GM03348 (cell line): ENCODE data around the gene AMOT.

ENCODE experiments used
- DNase-seq: peaks from one replicate; pipeline ENCODE4 v3.0.0; 2012; ENCODE audit warnings: low spot score

Gene AMOT

GRCh38 chrX:112799425-112799824 is 41.2 kb downstream of the AMOT start:
- no peak for DNase-seq

- DNase-seq, result no peak
Measured at GRCh38 chrX:112798736-112799135, 41.9 kb downstream of the AMOT start.

DNA sequence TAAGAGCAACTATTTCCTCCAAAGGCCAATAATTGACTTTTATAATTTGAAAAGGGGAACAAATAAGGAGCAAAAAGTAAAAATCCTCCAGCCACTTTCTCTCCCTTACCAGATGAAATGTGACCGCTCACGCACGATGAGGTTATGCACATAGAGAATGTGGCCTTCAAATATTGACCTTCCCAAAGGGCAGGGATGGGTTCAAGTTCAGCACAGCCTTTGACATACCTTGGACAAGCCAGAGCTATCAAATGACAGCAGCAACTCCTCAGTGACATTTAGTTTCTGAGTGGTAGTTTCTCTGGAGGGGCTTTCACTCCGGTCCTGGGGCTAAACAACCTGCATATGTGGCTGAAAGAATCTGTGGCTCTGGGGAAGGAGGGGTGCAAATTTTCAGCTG is 50.7 kb downstream of the AMOT start:
- no peak for DNase-seq

DNA sequence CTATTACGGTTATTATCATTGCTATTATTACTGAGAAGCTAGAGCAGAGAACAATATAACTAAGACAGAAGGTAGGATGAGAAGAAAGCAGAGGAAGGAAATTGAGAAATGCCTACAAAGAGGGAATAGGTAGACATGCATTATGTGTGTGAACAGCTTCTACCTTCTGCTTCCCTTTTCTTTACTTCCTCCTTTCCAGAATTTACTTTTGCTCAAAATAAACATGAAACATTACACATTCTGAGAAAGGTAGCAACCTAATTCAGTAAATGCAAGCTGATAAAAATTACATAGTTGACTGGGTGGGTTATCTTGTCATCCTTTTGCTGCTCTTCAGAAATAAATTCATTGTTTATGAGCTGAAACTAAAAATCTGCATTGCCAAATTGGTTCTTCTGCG is 54.6 kb downstream of the AMOT start:
- no peak for DNase-seq

DNA sequence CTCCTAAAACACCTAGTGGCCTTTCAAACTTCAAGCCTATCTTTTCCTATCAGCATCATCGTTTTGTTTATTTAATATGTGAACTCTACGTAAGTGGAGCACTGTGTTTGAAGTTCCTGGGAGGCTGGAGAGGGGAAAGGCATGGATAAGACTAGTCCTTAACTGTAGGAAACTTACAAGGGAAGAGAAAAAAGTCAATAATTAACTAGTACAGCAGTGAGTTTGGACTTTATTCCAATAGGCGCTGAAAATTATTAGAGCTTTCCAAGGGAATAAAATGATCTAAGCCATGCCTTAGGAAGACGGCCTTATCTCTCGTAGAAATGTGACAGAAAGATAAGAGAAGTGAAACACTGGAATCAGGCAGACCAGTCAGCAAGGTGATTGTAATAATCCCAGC is 55.3 kb downstream of the AMOT start:
- DNase-seq, result no peak

GRCh38 chrX:112784692-112785091 is 55.9 kb downstream of the AMOT start:
- DNase-seq, result no peak

GRCh38 chrX:112779139-112779538 is 61.5 kb downstream of the AMOT start:
- DNase-seq, result no peak

GRCh38 chrX:112774651-112775293 is 65.9 kb downstream of the AMOT start:
- no peak for DNase-seq

DNA sequence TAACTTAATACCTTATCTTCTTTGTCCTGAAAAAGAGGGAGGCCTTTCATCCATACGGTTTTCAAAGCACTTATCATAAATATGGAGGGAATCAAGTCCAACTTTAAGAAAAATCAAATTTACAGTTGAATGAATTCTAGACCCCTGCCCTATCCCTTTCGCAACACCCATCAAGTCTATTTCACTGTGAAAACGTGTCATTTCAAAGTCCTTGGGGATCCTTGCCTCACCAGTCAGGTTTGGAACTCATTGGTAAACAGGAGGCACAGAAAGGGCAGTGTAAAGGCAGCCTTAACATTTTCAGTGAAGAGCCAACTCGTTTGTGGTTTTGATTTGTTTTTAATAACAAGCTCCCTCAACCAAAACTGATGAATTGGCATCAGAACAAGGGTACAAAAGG is 66.5 kb downstream of the AMOT start:
- DNase-seq, result no peak

DNA sequence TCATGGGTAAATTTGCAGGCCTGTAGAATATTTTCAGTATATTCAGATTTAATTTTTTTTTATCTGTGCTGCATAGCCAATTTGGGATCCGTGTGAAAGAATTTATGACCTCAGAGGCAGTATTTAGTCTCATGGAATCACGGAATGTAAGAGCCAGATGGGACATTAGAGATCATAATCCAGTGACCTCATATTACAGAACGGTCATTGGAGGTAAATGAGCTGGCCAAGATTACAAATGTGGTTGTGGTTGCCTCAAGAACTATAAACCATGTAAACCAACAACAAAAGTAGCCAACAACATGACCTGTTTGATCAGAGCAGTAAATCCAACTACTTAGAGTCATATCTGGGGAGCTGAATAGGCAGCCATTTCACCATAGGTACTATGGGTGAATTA is 71.6 kb downstream of the AMOT start:
- no peak for DNase-seq

DNA sequence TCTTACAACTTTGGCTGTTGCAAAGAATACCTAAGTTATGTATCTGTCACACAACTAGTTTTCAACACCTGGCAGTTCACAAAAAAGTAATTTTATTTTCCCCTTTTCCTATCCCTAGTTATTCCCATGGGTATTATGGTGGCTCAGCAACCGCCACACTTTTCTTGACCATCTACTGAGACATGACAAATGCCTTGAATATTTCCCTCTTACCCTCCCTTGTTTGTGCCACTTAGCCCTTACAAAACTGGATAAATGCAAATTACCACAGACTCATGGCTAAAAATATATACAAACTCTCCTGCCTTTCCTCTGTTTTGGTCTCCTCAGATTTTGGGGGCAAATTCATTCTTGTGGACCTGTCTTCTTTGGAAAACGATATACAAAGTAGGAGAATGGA is 72.1 kb downstream of the AMOT start:
- DNase-seq, result no peak

DNA sequence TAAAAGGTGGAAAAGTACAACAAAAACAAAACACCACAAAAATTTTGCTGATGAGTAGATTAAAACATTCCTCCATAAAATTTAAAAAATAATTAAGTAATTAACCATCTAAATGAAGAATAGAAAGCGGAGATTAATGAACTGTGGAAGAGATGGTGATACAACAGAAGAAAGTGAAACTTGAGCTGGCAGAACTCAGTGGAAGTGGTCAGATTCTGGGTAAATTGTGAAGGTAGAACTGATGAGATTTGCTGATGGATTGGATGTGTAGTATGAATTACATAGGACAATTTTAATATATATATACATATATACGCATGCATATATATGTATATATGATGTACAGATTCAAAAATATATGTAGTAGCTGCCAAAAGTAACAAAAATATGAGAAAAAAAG is 73.9 kb downstream of the AMOT start:
- no peak for DNase-seq

GRCh38 chrX:112761242-112762207 is 79.1 kb downstream of the AMOT start:
- no peak for DNase-seq

GRCh38 chrX:112760697-112761096 is 79.9 kb downstream of the AMOT start:
- DNase-seq, result peak; percentile 21

- DNase-seq, result no peak
Measured at GRCh38 chrX:112759966-112760365, 80.7 kb downstream of the AMOT start.

GRCh38 chrX:112759512-112759911 is 81.1 kb downstream of the AMOT start:
- no peak for DNase-seq

DNA sequence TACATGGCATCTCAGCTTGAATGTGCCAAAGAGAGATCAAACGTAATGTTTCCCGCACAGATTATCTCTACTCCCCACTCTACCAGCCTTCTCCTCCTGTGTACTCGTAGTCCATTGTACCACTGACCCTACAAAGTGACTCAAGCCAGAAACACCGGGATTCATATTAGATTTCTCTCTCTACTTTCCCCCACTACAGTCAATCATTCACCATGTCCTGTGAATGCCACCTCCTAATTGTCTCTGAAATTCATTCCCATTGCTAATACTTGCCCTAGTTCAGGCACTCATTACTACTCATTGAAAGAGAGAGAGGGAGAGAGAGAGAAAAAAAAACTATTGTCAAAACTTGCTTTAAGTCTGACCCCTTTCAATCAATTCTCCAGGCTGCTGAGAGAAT is 82.7 kb downstream of the AMOT start:
- no peak for DNase-seq

DNA sequence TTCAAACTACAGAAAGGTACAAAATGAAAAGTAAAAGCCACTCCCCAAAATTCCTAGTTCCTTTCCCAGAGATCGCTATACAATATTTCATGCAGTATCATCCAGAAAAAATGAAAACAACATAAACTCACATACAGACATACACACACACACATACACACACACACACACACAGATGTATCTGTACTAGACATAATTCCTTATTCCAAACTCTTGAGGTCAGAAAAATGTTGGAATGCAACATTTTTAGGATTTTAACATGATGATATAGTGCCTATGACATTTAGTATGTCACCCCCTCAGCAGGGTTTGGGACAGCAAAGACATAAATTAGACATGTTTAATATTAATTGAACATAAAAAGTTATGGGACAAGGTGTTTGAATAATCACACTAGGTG is 87.5 kb downstream of the AMOT start:
- DNase-seq, result no peak

DNA sequence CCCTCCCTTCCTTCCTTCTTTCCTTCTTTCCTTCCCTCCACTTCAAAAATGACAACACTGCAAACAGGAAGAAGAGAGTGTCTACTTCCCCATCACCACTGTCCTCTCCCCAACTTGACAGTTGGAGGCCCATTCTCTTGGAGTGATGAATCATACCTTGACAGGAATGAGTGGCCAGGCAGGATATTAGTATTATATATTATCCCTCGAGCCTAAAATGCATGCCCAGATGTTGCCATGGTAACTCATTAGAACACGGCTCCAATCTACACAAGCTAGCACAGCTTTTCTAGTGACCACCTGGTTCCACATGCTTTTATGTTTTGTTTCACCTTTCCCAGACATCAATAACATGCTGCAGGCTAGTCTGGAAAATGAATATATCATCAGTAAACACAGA is 89.6 kb downstream of the AMOT start:
- no peak for DNase-seq

- DNase-seq, result peak; percentile 22
Measured at GRCh38 chrX:112746812-112747595, 93.6 kb downstream of the AMOT start.

- DNase-seq, result no peak
Measured at GRCh38 chrX:112738347-112739033, 102.1 kb downstream of the AMOT start.

DNA sequence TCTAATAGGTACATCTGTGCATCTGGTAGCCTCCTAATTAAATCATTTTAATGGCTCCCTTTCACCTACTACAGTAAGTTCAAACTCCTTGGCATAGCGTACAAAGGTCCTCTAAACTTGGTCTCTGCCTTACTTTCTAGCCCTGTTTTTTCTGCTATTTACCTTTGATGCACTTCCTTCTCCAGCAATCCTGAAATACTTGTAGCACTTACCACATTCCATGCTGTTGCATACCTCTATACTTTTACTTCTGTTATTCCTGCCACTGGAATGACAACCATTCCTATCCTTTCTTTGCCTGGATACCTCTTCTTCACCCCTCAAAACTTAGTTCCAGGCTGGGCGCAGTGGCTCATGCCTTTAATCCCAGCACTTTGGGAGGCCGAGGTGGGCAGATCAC is 104.3 kb downstream of the AMOT start:
- no peak for DNase-seq
